ENCODE results near the gene SLITRK5. TPM values are rescaled to one million over a fixed set of nuclear protein-coding genes. Genes with fewer than 3 reads are reported as not detected.

SLITRK5 gene
- total RNA-seq, 4 donors from 2014 or later: 0.14 to 0.40 (median 0.16) TPM; not detected in 1

DNA sequence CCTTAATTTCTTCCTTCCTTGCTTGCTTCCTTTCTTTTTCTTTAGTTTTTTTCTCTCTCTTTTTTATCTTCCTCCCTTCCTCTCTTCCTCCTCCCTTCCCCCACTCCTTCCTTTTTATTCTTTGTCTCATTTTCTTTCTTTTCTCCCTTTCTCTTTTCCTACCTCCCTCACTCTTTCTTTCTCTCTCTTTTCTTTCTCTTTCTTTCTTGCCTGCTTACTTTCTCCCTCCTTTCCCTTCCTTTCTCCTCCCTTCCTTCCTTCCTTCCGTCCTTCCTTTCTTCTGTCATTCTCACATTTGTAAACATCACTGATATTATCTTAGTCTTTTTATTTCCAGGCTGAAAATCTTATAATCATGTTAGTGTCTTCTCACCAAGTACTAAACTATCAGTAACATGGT lies 38.8 kb downstream of the SLITRK5 start:
- H3K27ac ChIP-seq: no peak overlapping the region
- no peak for TF ChIP-seq POLR2A (IDR thresholded peaks at IDR 0.05)
- TF ChIP-seq, protein P1, sequence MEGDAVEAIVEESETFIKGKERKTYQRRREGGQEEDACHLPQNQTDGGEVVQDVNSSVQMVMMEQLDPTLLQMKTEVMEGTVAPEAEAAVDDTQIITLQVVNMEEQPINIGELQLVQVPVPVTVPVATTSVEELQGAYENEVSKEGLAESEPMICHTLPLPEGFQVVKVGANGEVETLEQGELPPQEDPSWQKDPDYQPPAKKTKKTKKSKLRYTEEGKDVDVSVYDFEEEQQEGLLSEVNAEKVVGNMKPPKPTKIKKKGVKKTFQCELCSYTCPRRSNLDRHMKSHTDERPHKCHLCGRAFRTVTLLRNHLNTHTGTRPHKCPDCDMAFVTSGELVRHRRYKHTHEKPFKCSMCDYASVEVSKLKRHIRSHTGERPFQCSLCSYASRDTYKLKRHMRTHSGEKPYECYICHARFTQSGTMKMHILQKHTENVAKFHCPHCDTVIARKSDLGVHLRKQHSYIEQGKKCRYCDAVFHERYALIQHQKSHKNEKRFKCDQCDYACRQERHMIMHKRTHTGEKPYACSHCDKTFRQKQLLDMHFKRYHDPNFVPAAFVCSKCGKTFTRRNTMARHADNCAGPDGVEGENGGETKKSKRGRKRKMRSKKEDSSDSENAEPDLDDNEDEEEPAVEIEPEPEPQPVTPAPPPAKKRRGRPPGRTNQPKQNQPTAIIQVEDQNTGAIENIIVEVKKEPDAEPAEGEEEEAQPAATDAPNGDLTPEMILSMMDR (IDR thresholded peaks at IDR 0.05): no peak
- TF ChIP-seq POLR2AphosphoS5 (IDR thresholded peaks at IDR 0.05): no peak
- TF ChIP-seq EP300 (IDR thresholded peaks at IDR 0.05; ENCODE audit: low read depth): no peak
- in situ Hi-C loops (cut with MboI; ENCODE audit: low pct_ligation_motif_present in 1 of 4, low pct_unique_long_range_greater_than_20kb in 1 of 4, low sequenced_read_pairs in 3 of 4) (no loop called here), intact Hi-C loops (cut with DNase I; ENCODE audit: low total_unique reads) (no loop called here)
- no peaks in the 10 kb centered on the region for H3K9me3 ChIP-seq
- H3K4me1 ChIP-seq: no peaks in the 10 kb centered on the region
- no peak overlapping the region for H3K4me3 ChIP-seq
- WGBS, 2 donors (ENCODE audit: low coverage in 1 of 2): 78% methylated on average over 1 of the region's 1 CpG; no CpG with 5 or more reads in 1 of the 2 donors
- DNase-seq: no peak
- H3K27me3 ChIP-seq: no peaks in the 10 kb centered on the region
- H3K36me3 ChIP-seq: no peaks in the 10 kb centered on the region

DNA sequence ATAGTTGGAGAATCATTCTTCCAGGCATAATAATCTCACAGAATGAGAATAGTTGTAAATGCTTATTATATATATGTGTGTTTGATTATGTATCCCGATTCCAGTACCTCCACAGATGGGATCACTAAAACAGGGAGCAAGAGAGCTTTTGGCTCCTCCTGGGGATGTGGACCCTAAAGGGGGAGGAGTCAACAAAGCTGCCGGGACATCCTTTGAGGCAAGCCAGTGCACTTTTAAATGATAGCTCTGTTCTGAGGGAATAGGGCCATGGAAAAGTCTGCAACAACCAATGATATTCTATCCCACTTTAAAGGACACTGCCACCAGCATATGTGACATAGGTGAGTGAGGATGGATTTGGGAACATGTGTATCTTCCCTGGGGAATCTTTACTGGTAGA lies 40.8 kb downstream of the SLITRK5 start:
- Histone ChIP-seq H3K4me3 (no peak overlapping the region), H3K4me1 (no peaks in the 10 kb centered on the region), H3K27me3 (no peaks in the 10 kb centered on the region), H3K27ac (no peak overlapping the region), H3K36me3 (no peaks in the 10 kb centered on the region), H3K9me3 (no peaks in the 10 kb centered on the region)
- TF ChIP-seq POLR2A (IDR thresholded peaks at IDR 0.05) (no peak), EP300 (IDR thresholded peaks at IDR 0.05; ENCODE audit: low read depth) (no peak), POLR2AphosphoS5 (IDR thresholded peaks at IDR 0.05) (no peak)
- TF ChIP-seq, protein P1 (IDR thresholded peaks at IDR 0.05): no peak
- 60 to 71% methylated on average over 1 to 2 of the region's 2 CpGs for WGBS, 2 donors (ENCODE audit: low coverage in 1 of 2)
- in situ Hi-C loops (cut with MboI; ENCODE audit: low pct_ligation_motif_present in 1 of 4, low pct_unique_long_range_greater_than_20kb in 1 of 4, low sequenced_read_pairs in 3 of 4): no loop called here
- intact Hi-C loops (cut with DNase I; ENCODE audit: low total_unique reads): no loop called here
- DNase-seq: no peak

All from transverse colon (tissue), 4 donors.